Mucosa of rectum (tissue), 2 donors: ENCODE results near the gene BCCIP.

ENCODE experiments used
- H3K27ac ChIP-seq, 2 donors: one replicate each; pipeline ENCODE4 v1.7.0; 2013; ENCODE audit warnings: inconsistent platforms in 2 of 2, low read depth in 2 of 2, low read length in 2 of 2
- H3K27me3 ChIP-seq, 2 donors: one replicate each; pipeline ENCODE4 v1.7.0; 2013; ENCODE audit warnings: low read length in 2 of 2; ENCODE audit not compliant: control insufficient read depth in 2 of 2, insufficient read depth in 2 of 2
- H3K36me3 ChIP-seq, 2 donors: one replicate each; pipeline ENCODE4 v1.7.0; 2013; ENCODE audit warnings: low read length in 2 of 2; ENCODE audit not compliant: control insufficient read depth in 2 of 2, insufficient read depth in 2 of 2
- H3K4me1 ChIP-seq, 2 donors: one replicate each; pipeline ENCODE4 v1.7.0; 2013; ENCODE audit warnings: low read length in 2 of 2, mild to moderate bottlenecking in 1 of 2; ENCODE audit not compliant: control insufficient read depth in 2 of 2, insufficient read depth in 2 of 2
- H3K4me3 ChIP-seq, 2 donors: one replicate each; pipeline ENCODE4 v1.7.0; 2013; ENCODE audit warnings: low read length in 2 of 2
- H3K9ac ChIP-seq, 2 donors: one replicate each; pipeline ENCODE4 v1.7.0; 2013; ENCODE audit warnings: low read length in 2 of 2, low read depth in 1 of 2, mild to moderate bottlenecking in 1 of 2
- H3K9me3 ChIP-seq, 2 donors: one replicate each; pipeline ENCODE4 v1.7.0; 2013; ENCODE audit warnings: low read length in 2 of 2; ENCODE audit not compliant: control insufficient read depth in 2 of 2
- donor health status: healthy.
- donor health status: Normal muscosa, but diverticular disease.

The BCCIP gene

GRCh38 chr10:125822878-125823662, at the start of gene BCCIP, which contains the start of gene UROS:
Gene BCCIP (plus strand): TSS chr10:125823546. CDS start chr10:125823558, 12 bp downstream.
Gene UROS (minus strand): TSS chr10:125823258. CDS start chr10:125816499, 6,759 bp downstream.
- H3K9ac ChIP-seq = peak within 1 kb of the TSS; percentile 52 to 72
- H3K27ac ChIP-seq = peak within 1 kb of the TSS; percentile 78 to 89
- H3K36me3 ChIP-seq = peaks cover 5 to 10% of the 10 kb centered on the region in 2 donors
- H3K27me3 ChIP-seq = no peaks in the 10 kb centered on the region
- no peaks in the 10 kb centered on the region for H3K9me3 ChIP-seq
- peaks cover 11 to 14% of the 10 kb centered on the region in 2 donors for H3K4me1 ChIP-seq
- H3K4me3 ChIP-seq = peak within 1 kb of the TSS; percentile 85 to 86

GRCh38 chr10:125773687-125774543, 49.4 kb upstream of the BCCIP start:
- Histone ChIP-seq H3K9ac (no peak overlapping the region), H3K4me3 (no peak overlapping the region), H3K9me3 (no peaks in the 10 kb centered on the region), H3K4me1 (no peaks in the 10 kb centered on the region), H3K36me3 (no peaks in the 10 kb centered on the region), H3K27ac (no peak overlapping the region), H3K27me3 (no peaks in the 10 kb centered on the region)

- no peak overlapping the region for H3K27ac ChIP-seq
- no peak overlapping the region for H3K9ac ChIP-seq
- no peaks in the 10 kb centered on the region for H3K27me3 ChIP-seq
- no peaks in the 10 kb centered on the region for H3K36me3 ChIP-seq
- no peak overlapping the region for H3K4me3 ChIP-seq
- no peaks in the 10 kb centered on the region for H3K4me1 ChIP-seq
- no peaks in the 10 kb centered on the region for H3K9me3 ChIP-seq
Measured at GRCh38 chr10:125774581-125775191, 48.7 kb upstream of the BCCIP start.

GRCh38 chr10:125775491-125776106, 47.7 kb upstream of the BCCIP start, which contains the start of gene MMP21:
Gene MMP21 (minus strand): TSS chr10:125775821. CDS start chr10:125775821, 0 bp downstream.
- no peak within 1 kb of the TSS for H3K27ac ChIP-seq
- no peaks in the 10 kb centered on the region for H3K36me3 ChIP-seq
- H3K27me3 ChIP-seq = no peaks in the 10 kb centered on the region

GRCh38 chr10:125777806-125778205, 45.5 kb upstream of the BCCIP start:
- no peaks in the 10 kb centered on the region for H3K9me3 ChIP-seq
- no peak overlapping the region for H3K4me3 ChIP-seq
- no peaks in the 10 kb centered on the region for H3K4me1 ChIP-seq
- no peaks in the 10 kb centered on the region for H3K27me3 ChIP-seq
- H3K36me3 ChIP-seq = no peaks in the 10 kb centered on the region
- no peak overlapping the region for H3K27ac ChIP-seq
- H3K9ac ChIP-seq = no peak overlapping the region

More at GRCh38 chr10:125775491-125776106, 47.7 kb upstream of the BCCIP start, which contains the start of gene MMP21:
- no peak within 1 kb of the TSS for H3K9ac ChIP-seq
- H3K9me3 ChIP-seq = no peaks in the 10 kb centered on the region
- no peak within 1 kb of the TSS for H3K4me3 ChIP-seq
- no peaks in the 10 kb centered on the region for H3K4me1 ChIP-seq

- Histone ChIP-seq H3K4me1 (no peaks in the 10 kb centered on the region), H3K4me3 (no peak overlapping the region), H3K36me3 (no peaks in the 10 kb centered on the region), H3K9ac (no peak overlapping the region), H3K9me3 (no peaks in the 10 kb centered on the region), H3K27ac (no peak overlapping the region), H3K27me3 (no peaks in the 10 kb centered on the region)
Measured at GRCh38 chr10:125778556-125778955, 44.8 kb upstream of the BCCIP start.

- no peaks in the 10 kb centered on the region for H3K4me1 ChIP-seq
- H3K27me3 ChIP-seq = no peaks in the 10 kb centered on the region
- no peak overlapping the region for H3K27ac ChIP-seq
- H3K9me3 ChIP-seq = no peaks in the 10 kb centered on the region
- no peak overlapping the region for H3K9ac ChIP-seq
- no peaks in the 10 kb centered on the region for H3K36me3 ChIP-seq
- no peak overlapping the region for H3K4me3 ChIP-seq
Measured at GRCh38 chr10:125779403-125780327, 43.7 kb upstream of the BCCIP start.

GRCh38 chr10:125781374-125781773, 42.0 kb upstream of the BCCIP start:
- Histone ChIP-seq H3K9me3 (no peaks in the 10 kb centered on the region), H3K9ac (no peak overlapping the region), H3K36me3 (no peaks in the 10 kb centered on the region), H3K4me1 (no peaks in the 10 kb centered on the region), H3K27me3 (no peaks in the 10 kb centered on the region), H3K27ac (no peak overlapping the region), H3K4me3 (no peak overlapping the region)

- no peak overlapping the region for H3K27ac ChIP-seq
- H3K9me3 ChIP-seq = no peaks in the 10 kb centered on the region
- no peaks in the 10 kb centered on the region for H3K36me3 ChIP-seq
- no peak overlapping the region for H3K4me3 ChIP-seq
- H3K27me3 ChIP-seq = no peaks in the 10 kb centered on the region
- H3K4me1 ChIP-seq = no peaks in the 10 kb centered on the region
- H3K9ac ChIP-seq = no peak overlapping the region
Measured at GRCh38 chr10:125782054-125782453, 41.3 kb upstream of the BCCIP start.
